Effector memory CD8-positive, alpha-beta T cell (primary cell): ENCODE data around the gene MGRN1.

ENCODE experiments used
- ATAC-seq: fragments of 150-1000 bp; cut with Tn5 transposase; replicated peaks from 2 replicates; pipeline ENCODE4 v1.10.0; 2021; ENCODE audit warnings: mild to moderate bottlenecking, moderate library complexity
- DNase-seq, 3 experiments: peaks; one replicate each; pipeline ENCODE4 v3.0.0; 2021
- H3K27ac Mint-ChIP-seq, 2 donors: one replicate each; pipeline ENCODE4 v1.8.0; 2022; ENCODE audit warnings: mild to moderate bottlenecking in 2 of 2, mixed read lengths in 2 of 2, moderate library complexity in 2 of 2
- H3K27me3 Mint-ChIP-seq, 2 donors: one replicate each; pipeline ENCODE4 v1.8.0; 2022; ENCODE audit warnings: mixed read lengths in 2 of 2
- H3K36me3 Mint-ChIP-seq: one replicate; pipeline ENCODE4 v1.8.0; 2022; ENCODE audit warnings: mild to moderate bottlenecking, moderate library complexity, mixed read lengths; ENCODE audit not compliant: insufficient read depth
- H3K4me1 Mint-ChIP-seq, 2 donors: one replicate each; pipeline ENCODE4 v1.8.0; 2022; ENCODE audit warnings: low read depth in 2 of 2, mixed read lengths in 2 of 2
- H3K4me3 Mint-ChIP-seq, 2 donors: one replicate each; pipeline ENCODE4 v1.8.0; 2022; ENCODE audit warnings: mild to moderate bottlenecking in 2 of 2, mixed read lengths in 2 of 2, moderate library complexity in 2 of 2
- H3K9me3 Mint-ChIP-seq, 2 donors: one replicate each; pipeline ENCODE4 v1.8.0; 2022; ENCODE audit warnings: mixed read lengths in 2 of 2

The MGRN1 gene

DNA sequence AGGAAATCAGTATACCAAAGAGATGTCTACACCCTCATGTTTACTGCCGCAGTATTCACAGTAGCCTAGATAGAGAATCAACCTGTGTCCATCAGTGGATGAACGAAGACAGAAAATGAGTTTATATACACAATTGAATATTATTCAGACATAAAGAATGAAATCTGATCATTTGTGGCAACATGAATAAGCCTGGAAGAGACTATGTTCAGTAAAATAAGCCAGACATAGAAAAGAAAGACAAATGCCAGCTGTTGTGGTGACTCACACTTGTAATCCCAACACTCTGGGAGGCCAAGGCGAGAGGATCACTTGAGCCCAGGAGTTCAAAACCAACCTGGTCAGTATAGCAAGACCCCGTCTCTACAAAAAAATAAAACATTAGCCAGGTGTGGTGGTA, 84.9 kb downstream of the MGRN1 start:
- ATAC-seq (no peak), DNase-seq (no peak)
- H3K27me3 Mint-ChIP-seq, result no peaks in the 10 kb centered on the region
- H3K9me3 Mint-ChIP-seq, result no peaks in the 10 kb centered on the region
- peaks cover 67% of the 10 kb centered on the region for H3K36me3 Mint-ChIP-seq
- no peak overlapping the region for H3K4me3 Mint-ChIP-seq
- no peak overlapping the region for H3K27ac Mint-ChIP-seq
- peaks cover 0 to 2% of the 10 kb centered on the region in 2 donors for H3K4me1 Mint-ChIP-seq

DNA sequence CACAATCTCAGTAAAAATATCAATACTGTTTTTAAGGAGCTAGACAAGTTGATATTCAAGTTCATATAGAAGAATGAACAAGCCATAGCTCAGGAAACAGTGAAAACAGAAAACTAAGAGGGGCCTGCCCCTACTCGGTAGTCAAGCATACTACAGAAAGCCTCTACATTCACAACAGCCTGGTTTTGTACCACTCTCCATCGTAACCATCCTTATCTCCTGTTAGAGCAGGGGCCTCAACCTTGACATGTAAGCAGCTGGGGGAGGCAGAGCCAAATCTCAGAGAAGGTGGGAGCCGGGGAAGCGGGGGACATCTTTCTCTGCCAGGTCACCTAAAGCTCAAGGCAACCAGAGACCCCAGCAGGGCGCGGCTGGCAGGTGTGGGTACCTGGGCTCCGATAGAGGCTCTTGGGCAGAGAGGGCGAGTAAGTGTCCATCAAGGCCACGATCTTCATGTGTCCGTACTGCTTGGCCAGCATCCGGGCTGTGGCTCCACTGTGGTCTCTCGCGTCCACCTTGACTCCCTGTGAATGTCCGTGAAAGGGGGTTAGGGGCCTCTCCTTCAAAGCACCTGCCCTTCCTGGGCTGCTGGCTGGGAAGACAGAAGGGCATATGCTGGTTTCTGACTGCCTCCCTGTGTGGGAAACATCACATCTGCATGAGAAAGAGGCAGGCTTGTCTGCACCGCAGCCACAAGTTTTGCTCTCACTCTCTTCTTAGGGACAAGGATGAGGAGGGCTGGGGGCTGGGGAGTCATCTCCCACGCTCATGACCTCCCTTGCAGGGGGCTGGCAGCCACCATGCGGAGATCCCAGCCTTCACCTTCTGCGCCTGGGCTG, 89.3 kb downstream of the MGRN1 start:
- ATAC-seq, result no peak
- Mint-ChIP-seq H3K9me3 (no peaks in the 10 kb centered on the region), H3K27ac (peak overlapping the region in 1 of 2 donors; percentile 51), H3K27me3 (no peaks in the 10 kb centered on the region), H3K4me3 (no peak overlapping the region), H3K4me1 (peaks cover 0 to 2% of the 10 kb centered on the region in 2 donors), H3K36me3 (peaks cover 60% of the 10 kb centered on the region)
- no peak for DNase-seq

DNA sequence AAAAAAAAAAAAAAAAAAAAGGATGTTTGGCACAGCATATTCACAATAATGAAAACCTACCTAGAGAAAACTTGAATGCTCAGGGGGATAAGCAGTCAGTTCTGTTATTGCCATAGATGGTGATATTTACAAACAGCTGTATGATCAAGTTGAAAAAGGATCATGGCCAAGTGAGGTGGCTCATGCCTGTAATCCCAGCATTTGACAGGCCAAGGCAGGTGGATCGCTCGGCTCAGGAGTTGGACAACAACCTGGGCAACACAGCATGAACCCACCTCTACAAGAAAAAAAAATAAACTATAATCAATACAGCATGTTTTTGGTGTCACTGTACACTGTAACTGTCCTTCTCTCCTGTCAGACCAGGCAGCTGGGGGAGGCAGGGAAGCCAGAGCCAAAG, 90.4 kb downstream of the MGRN1 start:
- no peak overlapping the region for H3K4me3 Mint-ChIP-seq
- H3K27me3 Mint-ChIP-seq, result no peaks in the 10 kb centered on the region
- ATAC-seq (no peak), DNase-seq (no peak)
- H3K4me1 Mint-ChIP-seq, result peaks cover 0 to 2% of the 10 kb centered on the region in 2 donors
- H3K27ac Mint-ChIP-seq, result peak overlapping the region in 1 of 2 donors; percentile 13
- no peaks in the 10 kb centered on the region for H3K9me3 Mint-ChIP-seq
- H3K36me3 Mint-ChIP-seq, result peaks cover 51% of the 10 kb centered on the region

DNA sequence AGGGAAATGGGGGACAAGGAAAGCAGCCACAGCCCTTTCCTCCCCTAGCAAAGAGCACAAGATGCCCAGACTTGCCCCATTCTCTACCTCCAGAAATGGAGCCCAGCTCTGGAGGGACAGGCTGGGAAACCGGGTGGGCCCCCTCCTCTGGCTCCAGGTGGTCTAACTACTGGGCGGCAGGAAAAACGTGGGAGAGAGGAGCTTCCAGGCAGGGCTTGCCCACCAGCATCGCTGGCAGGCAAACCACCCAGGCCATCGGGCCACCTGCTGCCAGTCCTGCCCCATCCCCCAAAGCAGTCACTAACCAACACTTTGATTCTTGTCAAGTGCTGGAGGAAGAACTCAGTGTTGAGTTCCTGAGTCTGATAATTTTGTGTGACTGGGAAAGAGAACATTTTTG, 93.8 kb downstream of the MGRN1 start:
- Mint-ChIP-seq H3K27ac (no peak overlapping the region), H3K4me1 (peaks cover 0 to 2% of the 10 kb centered on the region in 2 donors), H3K27me3 (no peaks in the 10 kb centered on the region), H3K9me3 (no peaks in the 10 kb centered on the region), H3K36me3 (peaks cover 37% of the 10 kb centered on the region), H3K4me3 (no peak overlapping the region)
- DNase-seq (no peak), ATAC-seq (no peak)

DNA sequence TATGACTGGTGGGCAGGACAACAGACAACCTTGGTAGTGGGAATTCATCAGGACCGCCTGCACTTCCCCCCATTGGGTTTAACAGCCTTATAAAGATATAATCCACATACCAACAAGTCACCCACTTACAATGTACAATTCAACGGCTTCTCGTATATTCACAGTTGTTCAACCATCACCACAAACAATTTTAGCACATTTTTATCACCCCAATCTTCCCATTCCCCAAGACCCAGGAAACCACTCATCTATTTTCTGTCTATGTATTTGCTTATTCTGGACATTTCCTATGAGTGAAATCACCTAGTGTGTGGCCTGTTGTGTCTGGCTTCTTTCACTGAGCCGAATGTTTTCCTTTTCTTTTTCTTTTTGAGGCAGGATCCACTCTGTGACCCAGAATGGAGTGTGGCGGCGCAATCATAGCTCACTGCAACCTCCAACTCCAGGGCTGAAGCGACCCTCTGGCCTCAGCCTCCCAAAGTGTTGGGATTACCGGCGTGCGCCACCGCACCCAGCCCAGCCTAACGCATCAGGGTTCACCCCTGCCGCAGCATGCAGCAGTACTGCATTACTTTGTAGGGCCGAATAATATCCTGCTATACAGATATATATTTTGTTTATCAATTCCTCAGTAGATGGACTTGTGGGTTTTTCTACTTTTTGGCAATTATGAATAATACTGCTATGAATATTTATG, 98.6 kb downstream of the MGRN1 start:
- Mint-ChIP-seq H3K27me3 (no peaks in the 10 kb centered on the region), H3K4me3 (no peak overlapping the region), H3K27ac (no peak overlapping the region), H3K4me1 (no peaks in the 10 kb centered on the region), H3K36me3 (peaks cover 16% of the 10 kb centered on the region), H3K9me3 (no peaks in the 10 kb centered on the region)
- no peak for ATAC-seq
- DNase-seq, result no peak

DNA sequence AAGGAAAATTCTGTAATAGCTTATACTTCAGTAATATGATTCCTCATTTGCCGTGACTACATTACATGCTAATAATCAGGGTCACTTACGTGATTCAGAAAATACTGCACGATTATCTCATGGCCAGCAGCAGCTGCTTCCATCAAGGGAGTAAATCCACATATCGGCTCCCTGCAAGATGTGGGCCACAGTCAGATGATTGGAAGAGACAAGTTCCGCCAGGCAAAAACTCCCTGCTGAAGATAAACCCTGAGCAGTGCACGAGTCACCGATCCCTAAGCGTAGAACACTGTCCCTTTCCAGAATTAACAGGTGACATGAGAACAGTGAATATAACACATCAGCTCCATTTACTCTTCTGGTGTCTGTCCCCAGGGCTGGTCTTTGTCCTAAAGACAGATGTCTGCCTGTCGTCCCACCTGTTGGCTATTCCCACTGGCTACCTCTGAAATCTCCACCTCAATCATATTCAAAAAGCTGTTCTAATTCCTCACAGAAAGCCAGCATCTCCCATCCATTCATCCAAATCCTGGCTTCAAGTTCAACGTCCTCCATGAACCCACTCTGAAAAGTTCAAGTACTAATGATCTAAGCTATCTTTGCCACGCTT, 100.1 kb downstream of the MGRN1 start:
- ATAC-seq, result no peak
- Mint-ChIP-seq H3K27ac (no peak overlapping the region), H3K36me3 (peaks cover 16% of the 10 kb centered on the region)

DNA sequence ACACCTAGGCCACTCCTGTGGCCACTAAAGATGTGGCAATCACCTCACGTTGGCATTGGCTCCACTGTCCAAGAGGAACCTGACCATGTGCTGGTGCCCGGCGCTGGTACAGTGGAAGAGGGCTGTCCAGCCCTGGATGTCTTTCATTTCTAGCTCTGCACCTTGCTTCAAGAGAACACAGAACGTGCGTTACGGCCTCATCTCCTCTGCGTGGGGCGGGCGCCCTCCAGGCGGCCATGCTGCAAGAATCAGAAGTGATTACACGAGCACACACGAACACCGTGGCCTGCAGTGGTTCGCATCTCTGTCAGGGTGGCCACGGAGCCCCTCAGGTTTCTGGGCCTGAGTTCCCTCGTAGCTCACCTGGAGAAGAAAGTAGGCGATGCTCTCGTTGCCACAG, 102.0 kb downstream of the MGRN1 start:
- H3K27me3 Mint-ChIP-seq, result no peaks in the 10 kb centered on the region
- ATAC-seq (no peak), DNase-seq (no peak)
- no peaks in the 10 kb centered on the region for H3K4me1 Mint-ChIP-seq
- H3K9me3 Mint-ChIP-seq, result no peaks in the 10 kb centered on the region
- H3K27ac Mint-ChIP-seq, result no peak overlapping the region
- H3K36me3 Mint-ChIP-seq, result peaks cover 16% of the 10 kb centered on the region
- H3K4me3 Mint-ChIP-seq, result no peak overlapping the region

More for the DNA sequence above, 100.1 kb downstream of the MGRN1 start:
- DNase-seq, result no peak
- Mint-ChIP-seq H3K9me3 (no peaks in the 10 kb centered on the region), H3K4me3 (no peak overlapping the region), H3K4me1 (no peaks in the 10 kb centered on the region), H3K27me3 (no peaks in the 10 kb centered on the region)

DNA sequence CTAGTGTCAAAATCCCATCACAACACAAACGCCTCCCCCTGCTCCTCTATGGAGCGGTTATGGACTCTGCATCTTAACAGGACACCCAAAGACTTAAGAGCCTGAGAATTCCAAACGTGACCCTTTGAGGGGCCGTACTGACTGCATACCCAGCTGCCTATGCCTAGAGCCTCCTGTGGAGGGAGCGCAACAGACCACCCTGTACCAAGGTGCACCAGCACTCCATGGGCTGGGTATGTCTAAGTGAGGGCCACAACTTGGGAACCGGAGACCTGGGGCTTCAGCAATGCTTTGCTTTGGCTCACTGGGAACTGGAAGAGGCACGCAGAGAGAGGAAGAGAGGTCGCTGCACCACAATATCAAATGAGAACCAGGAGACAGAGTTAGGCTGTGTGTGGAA, 104.0 kb downstream of the MGRN1 start:
- Mint-ChIP-seq H3K4me3 (no peak overlapping the region), H3K4me1 (peaks cover 5 to 7% of the 10 kb centered on the region in 2 donors), H3K27me3 (no peaks in the 10 kb centered on the region), H3K9me3 (no peaks in the 10 kb centered on the region), H3K27ac (no peak overlapping the region), H3K36me3 (no peaks in the 10 kb centered on the region)
- ATAC-seq (no peak), DNase-seq (no peak)

DNA sequence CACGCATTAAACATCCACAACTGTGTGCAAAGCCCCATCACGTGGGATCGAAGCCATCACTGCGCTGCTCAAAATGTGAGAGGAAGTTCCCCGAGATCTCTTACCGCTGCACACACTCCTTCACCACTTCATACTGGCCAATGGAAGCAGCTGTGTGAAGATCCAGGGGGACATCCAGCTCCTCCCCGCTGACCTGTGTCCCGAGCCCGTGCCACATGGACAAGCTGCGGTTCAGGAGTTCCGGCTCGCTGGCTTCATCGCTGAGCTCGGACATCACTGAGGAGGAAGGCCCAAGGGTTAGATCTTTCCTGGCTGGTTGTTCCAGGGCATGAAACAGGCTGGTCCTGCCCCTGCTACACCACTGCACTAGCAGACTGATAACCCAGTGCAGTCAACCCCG, 105.2 kb downstream of the MGRN1 start:
- Mint-ChIP-seq H3K9me3 (no peaks in the 10 kb centered on the region), H3K4me3 (no peak overlapping the region), H3K27ac (no peak overlapping the region), H3K36me3 (peaks cover 8% of the 10 kb centered on the region), H3K27me3 (no peaks in the 10 kb centered on the region), H3K4me1 (peaks cover 8 to 11% of the 10 kb centered on the region in 2 donors)
- ATAC-seq (no peak), DNase-seq (no peak)

DNA sequence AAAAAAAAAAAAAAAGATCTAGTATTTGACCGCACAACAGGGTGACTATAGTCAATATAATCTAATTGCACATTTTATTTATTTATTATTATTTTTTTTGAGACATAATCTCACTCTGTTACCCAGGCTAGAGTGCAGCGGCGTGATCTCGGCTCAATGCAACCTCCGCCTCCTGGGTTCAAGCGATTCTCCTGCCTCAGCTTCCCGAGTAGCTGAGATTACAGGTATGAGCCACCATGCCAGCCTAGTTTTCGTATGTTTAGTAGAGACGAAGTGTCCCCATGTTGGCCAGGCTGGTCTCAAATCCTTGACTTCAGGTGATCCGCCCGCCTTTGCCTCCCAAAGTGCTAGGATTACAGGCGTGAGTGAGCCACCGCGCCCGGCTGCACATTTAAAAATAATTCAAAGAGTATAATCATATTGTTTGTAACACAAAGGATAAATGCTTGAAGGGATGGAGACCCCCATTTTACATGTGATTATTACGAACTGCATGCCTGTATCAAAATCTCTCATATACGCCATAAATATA, 108.7 kb downstream of the MGRN1 start:
- H3K36me3 Mint-ChIP-seq, result peaks cover 15% of the 10 kb centered on the region
- H3K9me3 Mint-ChIP-seq, result no peaks in the 10 kb centered on the region
- peak overlapping the region; percentile 91 to 95 for H3K4me3 Mint-ChIP-seq
- DNase-seq, result no peak
- ATAC-seq, result no peak
- H3K27me3 Mint-ChIP-seq, result peaks cover 0 to 5% of the 10 kb centered on the region in 2 donors
- H3K4me1 Mint-ChIP-seq, result peaks cover 16 to 17% of the 10 kb centered on the region in 2 donors
- H3K27ac Mint-ChIP-seq, result peak overlapping the region; percentile 62 to 92

DNA sequence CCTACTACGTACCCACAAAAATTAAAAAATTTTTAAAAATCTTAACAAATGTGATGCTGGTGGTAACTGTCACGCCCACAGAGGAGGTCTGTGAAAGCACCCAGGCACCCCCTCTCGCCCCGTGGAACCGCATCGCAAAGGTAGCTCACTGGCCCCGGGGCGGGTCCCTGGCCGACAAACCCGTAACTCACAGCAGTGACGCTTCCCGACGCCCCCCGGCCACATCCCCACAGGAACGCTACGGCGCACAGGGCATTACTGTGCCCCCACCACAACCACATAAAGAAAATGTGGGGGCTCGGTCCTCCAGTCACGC, 109.1 kb downstream of the MGRN1 start:
- Mint-ChIP-seq H3K27me3 (peaks cover 0 to 8% of the 10 kb centered on the region in 2 donors), H3K4me3 (peak overlapping the region; percentile 91 to 95), H3K36me3 (peaks cover 16% of the 10 kb centered on the region), H3K9me3 (no peaks in the 10 kb centered on the region), H3K4me1 (peaks cover 16 to 17% of the 10 kb centered on the region in 2 donors), H3K27ac (peak overlapping the region; percentile 62 to 92)
- ATAC-seq (peak; percentile 5), DNase-seq (peak in 2 of 3 experiments; percentile 8 to 15)

DNA sequence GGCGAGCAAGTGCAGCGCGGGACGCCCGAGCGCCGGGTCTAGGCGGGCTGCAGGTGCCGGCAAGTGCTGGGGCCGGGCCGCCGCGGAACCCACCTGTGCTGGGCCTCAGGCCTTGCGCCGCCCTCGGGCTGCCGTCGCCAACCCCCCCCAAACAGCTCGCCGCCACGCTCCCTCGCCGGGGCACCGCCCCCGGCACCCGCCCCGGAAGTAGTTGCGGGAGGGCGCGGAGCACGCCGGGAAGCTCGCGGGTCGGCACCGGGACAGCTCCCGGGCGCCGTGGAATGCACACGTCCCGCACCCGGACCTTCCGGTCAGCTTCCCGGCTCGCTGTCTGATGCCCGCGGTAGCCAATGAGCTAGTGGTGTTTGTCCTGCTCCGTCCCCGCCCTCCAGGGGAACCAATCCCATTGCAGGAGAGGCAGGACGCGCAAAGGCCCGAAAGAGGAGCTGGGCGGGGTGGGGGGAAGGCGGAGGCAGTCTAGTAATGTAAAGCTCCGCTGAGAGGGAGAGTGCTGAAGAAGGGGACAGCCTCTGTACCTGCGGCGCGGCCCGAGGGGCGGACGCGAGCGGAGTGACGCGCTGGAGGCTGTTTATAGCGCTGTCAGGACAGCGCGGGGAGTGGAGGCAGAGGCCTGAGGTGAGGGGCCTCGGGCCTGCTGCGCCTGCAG, 109.6 kb downstream of the MGRN1 start, which contains the start of the genes ANKS3 and DNAAF8:
TSS of gene ANKS3 (minus strand) at position 209 of the 667 bp plus-strand sequence. CDS start 4,122 bp downstream, outside the sequence.
TSS of gene DNAAF8 (plus strand) at position 475 of the 667 bp plus-strand sequence. CDS start 1,978 bp downstream, outside the sequence.
- peak within 1 kb of the TSS; percentile 90 to 92 for H3K27ac Mint-ChIP-seq
- H3K36me3 Mint-ChIP-seq, result peaks cover 19% of the 10 kb centered on the region
- ATAC-seq, result peak; percentile 78
- peaks cover 16 to 17% of the 10 kb centered on the region in 2 donors for H3K4me1 Mint-ChIP-seq
- no peaks in the 10 kb centered on the region for H3K9me3 Mint-ChIP-seq
- peak within 1 kb of the TSS; percentile 91 to 95 for H3K4me3 Mint-ChIP-seq
- peaks cover 0 to 8% of the 10 kb centered on the region in 2 donors for H3K27me3 Mint-ChIP-seq
- DNase-seq, result peak; percentile 72 to 78 (median 75)
